ENCODE results near the gene NSG1. TPM values are rescaled to one million over a fixed set of nuclear protein-coding genes. Genes with fewer than 3 reads are reported as not detected.
A peak's percentile ranks its signal among the peaks of the same experiment; 100 is the strongest.

NSG1 gene
- total RNA-seq, 5 donors from 2014 or later (not counting 1 experiment from before 2014, with no cell fraction given) = 14.2 to 42.8 (median 19.2) TPM

- H3K27me3 ChIP-seq (replicated peaks in 1 of 2; ENCODE audit: control insufficient read depth in 2 of 2, extremely low read depth in 1 of 2, insufficient read depth in 2 of 2, low read length in 1 of 2) = peaks cover 0 to 48% of the 10 kb centered on the region in 2 experiments
- POLR2A ChIA-PET = no interaction called here
- Mint-ChIP-seq H3K4me3 (peak overlapping the region; percentile 58 to 86 (median 78)), H3K4me1 (peaks cover 11 to 21% (median 20%) of the 10 kb centered on the region in 3 donors), H3K36me3 (peaks cover 7% of the 10 kb centered on the region), H3K27ac (peak overlapping the region in 1 of 2 donors; percentile 28), H3K27me3 (peaks cover 18 to 27% of the 10 kb centered on the region in 2 donors), H3K9me3 (no peaks in the 10 kb centered on the region)
- peak; percentile 2 to 51 (median 7) for ATAC-seq (replicated peaks in 1 of 4)
- H3K27ac ChIP-seq (ENCODE audit: low read length) = peak overlapping the region; percentile 19
- H3K4me1 ChIP-seq (ENCODE audit: control insufficient read depth in 1 of 2, extremely low read depth in 1 of 2, insufficient read depth in 2 of 2, low read length in 2 of 2) = peaks cover 2 to 30% of the 10 kb centered on the region in 2 experiments
- peak overlapping the region; percentile 47 to 60 for H3K4me3 ChIP-seq (ENCODE audit: control insufficient read depth in 1 of 2, extremely low read depth in 1 of 2, low read length in 1 of 2)
- WGBS (ENCODE audit: insufficient coverage) = 2% methylated on average over 57 of the region's 62 CpGs
- peak in 28 of 35 experiments; percentile 7 to 54 (median 22) for DNase-seq
- CTCF ChIA-PET = no interaction called here
- peaks cover 0 to 7% of the 10 kb centered on the region in 2 donors for H3K36me3 ChIP-seq (ENCODE audit: control insufficient read depth in 2 of 2, extremely low read depth in 1 of 2, insufficient read depth in 1 of 2, low read length in 1 of 2)
- no peaks in the 10 kb centered on the region for H3K9me3 ChIP-seq
Measured at GRCh38 chr4:4387531-4388310, 819 bp downstream of the NSG1 start.

- peak overlapping the region in 1 of 2 donors; percentile 28 for H3K27ac Mint-ChIP-seq
Measured at GRCh38 chr4:4388311-4388790, 1.4 kb downstream of the NSG1 start.

GRCh38 chr4:4388836-4389575, 2.1 kb downstream of the NSG1 start:
- Mint-ChIP-seq H3K4me1 (peaks cover 11 to 21% (median 20%) of the 10 kb centered on the region in 3 donors), H3K4me3 (peak overlapping the region in 1 of 3 donors; percentile 86), H3K27ac (no peak overlapping the region), H3K9me3 (no peaks in the 10 kb centered on the region), H3K27me3 (peaks cover 14 to 25% of the 10 kb centered on the region in 2 donors), H3K36me3 (peaks cover 7% of the 10 kb centered on the region)
- Histone ChIP-seq H3K27ac (ENCODE audit: low read length) (no peak overlapping the region), H3K27me3 (replicated peaks in 1 of 2; ENCODE audit: control insufficient read depth in 2 of 2, extremely low read depth in 1 of 2, insufficient read depth in 2 of 2, low read length in 1 of 2) (peaks cover 0 to 44% of the 10 kb centered on the region in 2 experiments), H3K9me3 (no peaks in the 10 kb centered on the region), H3K36me3 (ENCODE audit: control insufficient read depth in 2 of 2, extremely low read depth in 1 of 2, insufficient read depth in 1 of 2, low read length in 1 of 2) (peaks cover 0 to 11% of the 10 kb centered on the region in 2 donors), H3K4me3 (ENCODE audit: control insufficient read depth in 1 of 2, extremely low read depth in 1 of 2, low read length in 1 of 2) (no peak overlapping the region), H3K4me1 (ENCODE audit: control insufficient read depth in 1 of 2, extremely low read depth in 1 of 2, insufficient read depth in 2 of 2, low read length in 2 of 2) (peaks cover 2 to 30% of the 10 kb centered on the region in 2 experiments)
- 90% methylated on average over 15 of the region's 18 CpGs for WGBS (ENCODE audit: insufficient coverage)
- ATAC-seq (replicated peaks in 1 of 4) = no peak
- DNase-seq = no peak
- ChIA-PET CTCF (no interaction called here), POLR2A (no interaction called here)

More at GRCh38 chr4:4388311-4388790, 1.4 kb downstream of the NSG1 start:
- H3K27me3 Mint-ChIP-seq = peaks cover 16 to 27% of the 10 kb centered on the region in 2 donors
- ATAC-seq (replicated peaks in 1 of 4) = no peak
- peaks cover 0 to 9% of the 10 kb centered on the region in 2 donors for H3K36me3 ChIP-seq (ENCODE audit: control insufficient read depth in 2 of 2, extremely low read depth in 1 of 2, insufficient read depth in 1 of 2, low read length in 1 of 2)
- peaks cover 2 to 30% of the 10 kb centered on the region in 2 experiments for H3K4me1 ChIP-seq (ENCODE audit: control insufficient read depth in 1 of 2, extremely low read depth in 1 of 2, insufficient read depth in 2 of 2, low read length in 2 of 2)
- ChIA-PET CTCF (no interaction called here), POLR2A (no interaction called here)
- peak in 1 of 35 experiments; percentile 11 for DNase-seq
- no peaks in the 10 kb centered on the region for H3K9me3 Mint-ChIP-seq
- peaks cover 7% of the 10 kb centered on the region for H3K36me3 Mint-ChIP-seq
- H3K4me3 Mint-ChIP-seq = peak overlapping the region; percentile 56 to 86 (median 78)
- H3K27me3 ChIP-seq (replicated peaks in 1 of 2; ENCODE audit: control insufficient read depth in 2 of 2, extremely low read depth in 1 of 2, insufficient read depth in 2 of 2, low read length in 1 of 2) = peaks cover 0 to 48% of the 10 kb centered on the region in 2 experiments
- H3K4me1 Mint-ChIP-seq = peaks cover 11 to 21% (median 20%) of the 10 kb centered on the region in 3 donors
- no peak overlapping the region for H3K27ac ChIP-seq (ENCODE audit: low read length)
- H3K9me3 ChIP-seq = no peaks in the 10 kb centered on the region
- 100% methylated on average over 2 of the region's 8 CpGs for WGBS (ENCODE audit: insufficient coverage)
- peak overlapping the region in 1 of 2 donors; percentile 60 for H3K4me3 ChIP-seq (ENCODE audit: control insufficient read depth in 1 of 2, extremely low read depth in 1 of 2, low read length in 1 of 2)

- H3K36me3 ChIP-seq (ENCODE audit: control insufficient read depth in 2 of 2, extremely low read depth in 1 of 2, insufficient read depth in 1 of 2, low read length in 1 of 2) = peaks cover 0 to 11% of the 10 kb centered on the region in 2 donors
- peaks cover 0 to 40% of the 10 kb centered on the region in 2 experiments for H3K27me3 ChIP-seq (replicated peaks in 1 of 2; ENCODE audit: control insufficient read depth in 2 of 2, extremely low read depth in 1 of 2, insufficient read depth in 2 of 2, low read length in 1 of 2)
- H3K4me3 ChIP-seq (ENCODE audit: control insufficient read depth in 1 of 2, extremely low read depth in 1 of 2, low read length in 1 of 2) = no peak overlapping the region
- H3K4me1 Mint-ChIP-seq = peaks cover 11 to 19% (median 14%) of the 10 kb centered on the region in 3 donors
- CTCF ChIA-PET = no interaction called here
- H3K36me3 Mint-ChIP-seq = peaks cover 10% of the 10 kb centered on the region
- H3K4me3 Mint-ChIP-seq = no peak overlapping the region
- DNase-seq (no peak), ATAC-seq (replicated peaks in 1 of 4) (no peak)
- no peak overlapping the region for H3K27ac ChIP-seq (ENCODE audit: low read length)
- no peak overlapping the region for H3K27ac Mint-ChIP-seq
- no peaks in the 10 kb centered on the region for H3K9me3 Mint-ChIP-seq
- peaks cover 2 to 27% of the 10 kb centered on the region in 2 experiments for H3K4me1 ChIP-seq (ENCODE audit: control insufficient read depth in 1 of 2, extremely low read depth in 1 of 2, insufficient read depth in 2 of 2, low read length in 2 of 2)
- POLR2A ChIA-PET = no interaction called here
- WGBS (ENCODE audit: insufficient coverage) = 66% methylated on average over 4 of the region's 7 CpGs
- no peaks in the 10 kb centered on the region for H3K9me3 ChIP-seq
- H3K27me3 Mint-ChIP-seq = peaks cover 5 to 15% of the 10 kb centered on the region in 2 donors
Measured at GRCh38 chr4:4390046-4390445, 3.1 kb downstream of the NSG1 start.

- 86% methylated on average over 5 of the region's 11 CpGs for WGBS (ENCODE audit: insufficient coverage)
- Histone ChIP-seq H3K27me3 (replicated peaks in 1 of 2; ENCODE audit: control insufficient read depth in 2 of 2, extremely low read depth in 1 of 2, insufficient read depth in 2 of 2, low read length in 1 of 2) (peaks cover 0 to 34% of the 10 kb centered on the region in 2 experiments), H3K27ac (ENCODE audit: low read length) (no peak overlapping the region), H3K4me3 (ENCODE audit: control insufficient read depth in 1 of 2, extremely low read depth in 1 of 2, low read length in 1 of 2) (no peak overlapping the region), H3K9me3 (no peaks in the 10 kb centered on the region), H3K4me1 (ENCODE audit: control insufficient read depth in 1 of 2, extremely low read depth in 1 of 2, insufficient read depth in 2 of 2, low read length in 2 of 2) (peaks cover 2 to 21% of the 10 kb centered on the region in 2 experiments), H3K36me3 (ENCODE audit: control insufficient read depth in 2 of 2, extremely low read depth in 1 of 2, insufficient read depth in 1 of 2, low read length in 1 of 2) (peaks cover 0 to 11% of the 10 kb centered on the region in 2 donors)
- Mint-ChIP-seq H3K27me3 (peaks cover 4 to 14% of the 10 kb centered on the region in 2 donors), H3K4me1 (peaks cover 11 to 19% (median 13%) of the 10 kb centered on the region in 3 donors), H3K9me3 (no peaks in the 10 kb centered on the region), H3K27ac (no peak overlapping the region), H3K4me3 (no peak overlapping the region), H3K36me3 (peaks cover 10% of the 10 kb centered on the region)
- POLR2A ChIA-PET = no interaction called here
- DNase-seq = no peak
- ATAC-seq (replicated peaks in 1 of 4) = no peak
- CTCF ChIA-PET = no interaction called here
Measured at GRCh38 chr4:4390515-4391240, 3.8 kb downstream of the NSG1 start.

- no peaks in the 10 kb centered on the region for H3K9me3 Mint-ChIP-seq
- H3K27me3 Mint-ChIP-seq = peaks cover 4 to 13% of the 10 kb centered on the region in 2 donors
- H3K27ac ChIP-seq (ENCODE audit: low read length) = no peak overlapping the region
- no peaks in the 10 kb centered on the region for H3K9me3 ChIP-seq
- peaks cover 5 to 17% (median 8%) of the 10 kb centered on the region in 3 donors for H3K4me1 Mint-ChIP-seq
- H3K36me3 Mint-ChIP-seq = peaks cover 10% of the 10 kb centered on the region
- peaks cover 0 to 11% of the 10 kb centered on the region in 2 donors for H3K36me3 ChIP-seq (ENCODE audit: control insufficient read depth in 2 of 2, extremely low read depth in 1 of 2, insufficient read depth in 1 of 2, low read length in 1 of 2)
- 75% methylated on average over 3 of the region's 4 CpGs for WGBS (ENCODE audit: insufficient coverage)
- no peak overlapping the region for H3K4me3 ChIP-seq (ENCODE audit: control insufficient read depth in 1 of 2, extremely low read depth in 1 of 2, low read length in 1 of 2)
- peaks cover 2 to 12% of the 10 kb centered on the region in 2 experiments for H3K4me1 ChIP-seq (ENCODE audit: control insufficient read depth in 1 of 2, extremely low read depth in 1 of 2, insufficient read depth in 2 of 2, low read length in 2 of 2)
- no peak overlapping the region for H3K4me3 Mint-ChIP-seq
- H3K27me3 ChIP-seq (replicated peaks in 1 of 2; ENCODE audit: control insufficient read depth in 2 of 2, extremely low read depth in 1 of 2, insufficient read depth in 2 of 2, low read length in 1 of 2) = peaks cover 0 to 25% of the 10 kb centered on the region in 2 experiments
- ChIA-PET POLR2A (no interaction called here), CTCF (no interaction called here)
- no peak for DNase-seq
- H3K27ac Mint-ChIP-seq = no peak overlapping the region
- no peak for ATAC-seq (replicated peaks in 1 of 4)
Measured at GRCh38 chr4:4391866-4392265, 5.0 kb downstream of the NSG1 start.
